H1 (cell line): ENCODE results near the gene CYP11A1. TPM values are rescaled to one million over a fixed set of nuclear protein-coding genes. Genes with fewer than 3 reads are reported as not detected.

Source experiments
- CTCF ChIA-PET: fragments of 300-600 bp; sonication (Branson Sonifier 250); formaldehyde crosslinking; loops from one replicate; lab custom pipeline; 2021; ENCODE audit not compliant: partially characterized antibody; lab: Charles Lee
- POLR2A ChIA-PET: fragments of 300-600 bp; sonication (Branson Sonifier 250); formaldehyde crosslinking; loops from one replicate; lab custom pipeline; 2021; ENCODE audit warnings: inconsistent platforms; ENCODE audit not compliant: partially characterized antibody; lab: Charles Lee
- DNase-seq, 2 experiments: peaks; one replicate each; pipeline versions ENCODE4 v3.0.0 to v3.0.0-alpha.2; 2010 to 2022; ENCODE audit warnings: low spot score in 2 of 2, low read depth in 1 of 2, mixed read lengths in 1 of 2
- FAIRE-seq: peaks from 2 replicates; lab custom pipeline; 2011; peaks lifted over from hg19 to GRCh38; lab: Jason Lieb, UNC
- H2AFZ ChIP-seq: 2 replicates; pipeline ENCODE4 v1.8.1; 2012; ENCODE audit warnings: low read length, inconsistent platforms
- H2AK5ac ChIP-seq: 2 replicates; pipeline ENCODE4 v1.6.1; 2013; ENCODE audit warnings: low read depth, low read length
- H2BK120ac ChIP-seq: replicated peaks from 2 replicates; pipeline ENCODE3; 2013; ENCODE audit warnings: low read depth, low read length, inconsistent platforms
- H2BK12ac ChIP-seq: 2 replicates; pipeline ENCODE4 v1.6.1; 2013; ENCODE audit warnings: low read depth, low read length
- H2BK15ac ChIP-seq: 2 replicates; pipeline ENCODE4 v1.6.1; 2013; ENCODE audit warnings: low read length
- H2BK20ac ChIP-seq: 2 replicates; pipeline ENCODE4 v1.6.1; 2013; ENCODE audit warnings: low read length
- H2BK5ac ChIP-seq: 2 replicates; pipeline ENCODE4 v1.6.1; 2013; ENCODE audit warnings: low read depth, low read length
- H3K14ac ChIP-seq: 2 replicates; pipeline ENCODE4 v1.6.1; 2013; ENCODE audit warnings: inconsistent platforms; ENCODE audit not compliant: insufficient read length
- H3K18ac ChIP-seq: 2 replicates; pipeline ENCODE4 v1.6.1; 2013; ENCODE audit warnings: low read length; ENCODE audit errors: extremely low read depth
- H3K23ac ChIP-seq: 2 replicates; pipeline ENCODE4 v1.6.1; 2013; ENCODE audit warnings: inconsistent platforms; ENCODE audit not compliant: insufficient read length
- H3K23me2 ChIP-seq: 2 replicates; pipeline ENCODE4 v1.6.1; 2013; ENCODE audit warnings: low read depth, low read length
- H3K27ac ChIP-seq: 2 replicates; pipeline ENCODE4 v1.6.1; 2011; ENCODE audit warnings: low read depth, low read length, inconsistent platforms
- H3K27me3 ChIP-seq, 4 experiments: replicated peaks in 1 of 4; 1 replicate in 1 of 4; 2 replicates in 3 of 4; pipeline versions ENCODE4 v1.6.1 to v1.8.1; 2011 to 2013; ENCODE audit warnings: low read length in 3 of 4, mild to moderate bottlenecking in 3 of 4, inconsistent platforms in 2 of 4, mixed read lengths in 2 of 4, moderate library complexity in 1 of 4; ENCODE audit not compliant: control insufficient read depth in 3 of 4, insufficient read depth in 3 of 4; ENCODE audit errors: extremely low read depth in 1 of 4
- H3K36me3 ChIP-seq, 4 experiments: 2 replicates each; pipeline versions ENCODE4 v1.6.1 to v1.8.1; 2011 to 2013; ENCODE audit warnings: mild to moderate bottlenecking in 4 of 4, low read length in 3 of 4, moderate library complexity in 2 of 4, control low read depth in 1 of 4, inconsistent platforms in 1 of 4; ENCODE audit not compliant: insufficient read depth in 4 of 4, control insufficient read depth in 2 of 4
- H3K4ac ChIP-seq: replicated peaks from 2 replicates; pipeline ENCODE3; 2013; ENCODE audit warnings: low read length, low read depth, mixed read lengths, inconsistent platforms; ENCODE audit not compliant: insufficient read length
- H3K4me1 ChIP-seq, 4 experiments: replicated peaks in 1 of 4; 1 replicate in 1 of 4; 2 replicates in 3 of 4; pipeline versions ENCODE4 v1.6.1 to v1.8.1; 2011 to 2013; ENCODE audit warnings: low read length in 3 of 4, inconsistent platforms in 2 of 4, mixed read lengths in 1 of 4; ENCODE audit not compliant: insufficient read depth in 4 of 4, control insufficient read depth in 3 of 4
- H3K4me2 ChIP-seq, 2 experiments: 2 replicates each; pipeline versions ENCODE4 v1.6.1 to v1.8.1; 2011 to 2013; ENCODE audit warnings: low read depth in 2 of 2, low read length in 2 of 2, control low read depth in 1 of 2, inconsistent platforms in 1 of 2, mild to moderate bottlenecking in 1 of 2; ENCODE audit not compliant: insufficient read depth in 1 of 2
- H3K4me3 ChIP-seq, 4 experiments: fragments of 200-600, 300-600 bp in 1 of 4; sonication (generic), shearing (Covaris generic), sonication (Bioruptor Twin) in 1 of 4; 2 replicates each; pipeline versions ENCODE4 v1.5.1 to v1.8.1; 2011 to 2016; ENCODE audit warnings: low read length in 4 of 4, low read depth in 3 of 4, control low read depth in 2 of 4, inconsistent platforms in 2 of 4, mild to moderate bottlenecking in 2 of 4, mixed read lengths in 1 of 4, moderate library complexity in 1 of 4; ENCODE audit not compliant: insufficient read depth in 2 of 4; ENCODE audit errors: extremely low read depth in 1 of 4
- H3K56ac ChIP-seq: replicated peaks from 2 replicates; pipeline ENCODE3; 2013; ENCODE audit warnings: low read depth, mild to moderate bottlenecking, mixed read lengths, low read length, inconsistent platforms; ENCODE audit not compliant: insufficient read length
- H3K79me1 ChIP-seq: 2 replicates; pipeline ENCODE4 v1.6.1; 2013; ENCODE audit warnings: low read depth, low read length, control low read depth
- H3K79me2 ChIP-seq, 2 experiments: 2 replicates each; pipeline versions ENCODE4 v1.6.1 to v1.8.1; 2012 to 2013; ENCODE audit warnings: low read length in 2 of 2, mild to moderate bottlenecking in 2 of 2, inconsistent platforms in 1 of 2; ENCODE audit not compliant: insufficient read depth in 2 of 2, control insufficient read depth in 1 of 2
- H3K9ac ChIP-seq, 4 experiments: replicated peaks in 1 of 4; 1 replicate in 1 of 4; 2 replicates in 3 of 4; pipeline versions ENCODE4 v1.6.1 to v1.8.1; 2011 to 2013; ENCODE audit warnings: low read depth in 3 of 4, low read length in 3 of 4, control low read depth in 2 of 4, mild to moderate bottlenecking in 2 of 4, moderate library complexity in 2 of 4, inconsistent platforms in 1 of 4; ENCODE audit errors: extremely low read depth in 1 of 4
- H3K9me3 ChIP-seq, 2 experiments: 2 replicates each; pipeline versions ENCODE4 v1.6.1 to v1.8.1; 2012 to 2013; ENCODE audit warnings: mild to moderate bottlenecking in 2 of 2, moderate library complexity in 2 of 2, control low read depth in 1 of 2, inconsistent platforms in 1 of 2, low read depth in 1 of 2, low read length in 1 of 2, mixed read lengths in 1 of 2; ENCODE audit not compliant: insufficient read depth in 2 of 2
- H4K20me1 ChIP-seq, 2 experiments: replicated peaks in 1 of 2; 2 replicates each; pipeline versions ENCODE3 to v1.8.1; 2011 to 2013; ENCODE audit warnings: inconsistent platforms in 2 of 2, low read length in 2 of 2, mild to moderate bottlenecking in 1 of 2; ENCODE audit not compliant: insufficient read depth in 2 of 2, control insufficient read depth in 1 of 2
- H4K5ac ChIP-seq: 2 replicates; pipeline ENCODE4 v1.6.1; 2013; ENCODE audit warnings: low read length, low read depth, mixed read lengths, inconsistent platforms; ENCODE audit not compliant: insufficient read length
- H4K8ac ChIP-seq: 2 replicates; pipeline ENCODE4 v1.8.0; 2013; ENCODE audit warnings: mild to moderate bottlenecking, moderate library complexity, low read length, inconsistent platforms; ENCODE audit not compliant: insufficient read depth; ENCODE audit errors: extremely low read depth
- H4K91ac ChIP-seq: replicated peaks from 2 replicates; pipeline ENCODE3; 2013; ENCODE audit warnings: low read length, mixed read lengths, inconsistent platforms; ENCODE audit not compliant: insufficient read length
- BRCA1 ChIP-seq: IDR thresholded peaks from 2 replicates; pipeline ENCODE4 v1.6.1; 2012; ENCODE audit warnings: low read depth, low read length, improper control_type of control experiment
- CREB1 ChIP-seq: IDR thresholded peaks from 2 replicates; pipeline ENCODE4 v1.6.1; 2012; ENCODE audit warnings: inconsistent platforms
- EGR1 ChIP-seq: IDR thresholded peaks from 2 replicates; pipeline ENCODE4 v1.6.1; 2011; ENCODE audit warnings: low read depth, low read length, borderline replicate concordance
- GABPA ChIP-seq: IDR thresholded peaks from 2 replicates; pipeline ENCODE4 v1.6.1; 2011; ENCODE audit warnings: mild to moderate bottlenecking, low read length, moderate library complexity, borderline replicate concordance; ENCODE audit not compliant: insufficient read depth
- GTF2F1 ChIP-seq: IDR thresholded peaks from 2 replicates; pipeline ENCODE4 v1.6.1; 2012; ENCODE audit warnings: low read depth, low read length, improper control_type of control experiment, borderline replicate concordance
- HDAC2 ChIP-seq, 2 experiments: fragments of 300-600 bp in 1 of 2; sonication (generic) in 1 of 2; IDR thresholded peaks; 2 replicates each; pipeline ENCODE4 v1.6.1; 2011 to 2012; ENCODE audit warnings: low read depth in 2 of 2, low read length in 2 of 2, mild to moderate bottlenecking in 2 of 2, moderate library complexity in 2 of 2, borderline replicate concordance in 1 of 2, inconsistent platforms in 1 of 2
- KDM5A ChIP-seq: fragments of 200-600 bp; IDR thresholded peaks from 2 replicates; pipeline ENCODE4 v1.7.1; 2012; ENCODE audit warnings: mild to moderate bottlenecking, low read length, inconsistent platforms, mixed read lengths
- NANOG ChIP-seq: IDR thresholded peaks from 2 replicates; pipeline ENCODE4 v1.6.1; 2011; ENCODE audit warnings: low read length, low read depth, mild to moderate bottlenecking, inconsistent platforms; ENCODE audit not compliant: insufficient read depth, poor library complexity, severe bottlenecking
- NRF1 ChIP-seq: IDR thresholded peaks from 2 replicates; pipeline ENCODE4 v1.6.1; 2011; ENCODE audit warnings: mild to moderate bottlenecking, low read depth, low read length, improper control_type of control experiment
- WGBS, 2 experiments: shearing (Covaris generic) in 1 of 2; methylation state at CpG; one replicate each; pipeline versions ENCODE4 v1.1.6 to v1.1.7; 2013 to 2015; ENCODE audit warnings: low lambda C conversion rate in 2 of 2, mixed read lengths in 2 of 2, inconsistent platforms in 1 of 2, low coverage in 1 of 2, missing lambda C conversion rate in 1 of 2; ENCODE audit not compliant: insufficient replicate concordance in 2 of 2, insufficient coverage in 1 of 2, insufficient read length in 1 of 2; ENCODE audit errors: extremely low coverage in 1 of 2, missing lambda C conversion rate in 1 of 2; 5-methylcytosine and 5-hydroxymethylcytosine counted together
- polyA plus RNA-seq, 7 experiments: library from polyadenylated mRNA; depleted of rRNA in 3 of 7; stranded (reverse) in 5 of 7; unstranded in 2 of 7; fragments of >200 nt in 5 of 7; fragments of 200-250 nt in 2 of 7; gene quantifications; 1 replicate in 5 of 7; 2 replicates in 1 of 7; 4 replicates in 1 of 7; pipeline versions ENCODE4 v1.2.1 to v1.2.3, GENCODE V29; 2011 to 2013; ENCODE audit warnings: missing spikeins in 2 of 7, mixed read lengths in 2 of 7
- total RNA-seq: library from RNA; stranded (reverse); fragmentation: NEBNext Ultra II Directional; extraction: Animal tissue kit (Norgen Biotek cat#: 25700); gene quantifications from 2 replicates; pipeline ENCODE4 v1.2.1, GENCODE V29; 2021

Gene CYP11A1
- total and polyA plus RNA-seq, 2 of the 8 experiments (the other 6 are each of a cell fraction or from before 2014, with no cell fraction given): 1.9 to 7.2 TPM

DNA sequence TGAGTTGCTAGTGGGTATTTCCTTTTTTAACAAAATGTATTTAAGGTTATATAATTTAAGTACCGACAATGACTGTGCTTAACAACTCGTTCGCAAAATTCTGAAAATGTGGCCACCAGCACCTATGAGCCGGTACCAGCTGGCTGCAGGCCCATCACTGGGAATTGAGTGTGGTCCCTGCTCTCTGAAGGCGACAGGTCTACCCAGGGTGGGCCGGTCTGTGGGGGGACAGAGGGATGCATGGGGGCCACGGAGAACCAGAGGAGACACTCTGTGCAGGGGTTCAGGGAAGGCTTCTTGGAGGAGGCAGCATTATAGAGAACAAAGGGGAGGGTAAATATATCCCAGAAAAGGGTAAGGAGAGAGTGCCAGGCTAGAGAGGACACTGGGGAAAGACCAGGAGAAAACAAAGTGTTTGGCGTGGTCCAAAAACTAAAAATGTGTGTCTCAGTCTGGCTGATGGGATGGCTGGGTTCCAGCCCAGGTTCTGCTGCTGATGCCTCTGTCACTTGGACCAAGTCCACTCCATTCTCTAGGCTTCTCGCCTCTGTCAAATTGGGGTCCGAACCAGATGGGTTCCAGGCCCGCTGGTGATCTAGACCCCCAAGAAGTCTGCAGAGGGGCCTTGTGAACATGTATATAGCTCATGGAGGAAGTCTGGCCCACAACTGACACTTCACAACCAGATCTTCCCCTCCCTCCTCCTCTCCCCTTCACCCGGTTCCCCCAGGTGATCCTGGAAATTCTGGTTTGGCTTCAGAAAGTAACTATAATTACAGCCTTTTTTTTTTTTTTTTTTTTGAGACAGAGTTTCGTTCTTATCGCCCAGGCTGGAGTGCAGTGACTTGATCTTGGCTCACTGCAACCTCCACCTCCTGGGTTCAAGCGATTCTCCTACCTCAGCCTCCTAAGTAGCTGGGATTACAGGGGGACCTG is 10.7 kb upstream of the CYP11A1 start:
- no peaks in the 10 kb centered on the region for H3K36me3 ChIP-seq
- H3K4me3 ChIP-seq: no peak overlapping the region
- H2AK5ac ChIP-seq: no peak overlapping the region
- no peak overlapping the region for H4K5ac ChIP-seq
- no peak overlapping the region for H2BK120ac ChIP-seq
- no peak overlapping the region for H2AFZ ChIP-seq
- H3K9ac ChIP-seq: no peak overlapping the region
- H3K23ac ChIP-seq: no peak overlapping the region
- H3K4me2 ChIP-seq: no peak overlapping the region
- FAIRE-seq (no peak), DNase-seq (no peak)
- no peaks in the 10 kb centered on the region for H3K79me2 ChIP-seq
- H4K8ac ChIP-seq: no peak overlapping the region
- H3K4me1 ChIP-seq: peaks cover 4 to 17% (median 10%) of the 10 kb centered on the region in 4 experiments
- ChIA-PET POLR2A (interaction anchor here (1.1 to 1.7 kb wide), 6 partner anchors 62 to 228 kb away, joined by 3 to 4 read pairs (median 4); no protein-coding TSS in a partner anchor), CTCF (interaction anchor here (1.1 to 36.8 kb wide), 11 partner anchors 9 to 253 kb away, joined by 4 to 1311 read pairs (median 6); partner anchors contain the start of genes CYP11A1 and SEMA7A)
- H2BK15ac ChIP-seq: no peak overlapping the region
- no peak overlapping the region for H3K14ac ChIP-seq
- H2BK12ac ChIP-seq: no peak overlapping the region
- no peak overlapping the region for H2BK5ac ChIP-seq
- H3K27ac ChIP-seq: no peak overlapping the region
- no peak overlapping the region for H3K18ac ChIP-seq
- no peaks in the 10 kb centered on the region for H4K20me1 ChIP-seq
- H2BK20ac ChIP-seq: no peak overlapping the region
- peaks cover 6% of the 10 kb centered on the region; the same call in 1 of the 2 replicates for H3K23me2 ChIP-seq
- WGBS, 2 experiments: 92% methylated on average over 15 of the region's 15 CpGs; no CpG with 5 or more reads in 1 of the 2 experiments
- no peaks in the 10 kb centered on the region for H3K9me3 ChIP-seq
- no peak overlapping the region for H4K91ac ChIP-seq
- no peaks in the 10 kb centered on the region; the same call in 1 of the 2 replicates for H3K79me1 ChIP-seq
- no peak overlapping the region for H3K4ac ChIP-seq
- peaks cover 0 to 3% (median 0%) of the 10 kb centered on the region in 4 experiments; a peak in 2 of 7 replicates for H3K27me3 ChIP-seq
- H3K56ac ChIP-seq: no peak overlapping the region
- TF ChIP-seq HDAC2 (IDR thresholded peaks at IDR 0.05; ENCODE audit: borderline replicate concordance in 1 of 2, low read depth in 2 of 2, low read length in 2 of 2) (no peak), GABPA (no peak), NRF1 (no peak), CREB1 (no peak), BRCA1 (no peak), GTF2F1 (no peak), EGR1 (no peak), KDM5A (no peak), NANOG (no peak)
